HG03558 (cell line): ENCODE results near the gene SGMS2.

Experiments
- ATAC-seq: cut with Tn5 transposase; IDR thresholded peaks from one replicate; pipeline ENCODE4 v1.9.1; 2021; ENCODE audit warnings: moderate number of reproducible peaks; ENCODE audit not compliant: unreplicated experiment; ENCODE audit errors: extremely low read depth

Gene SGMS2

GRCh38 chr4:107862658-107863057, 37.9 kb downstream of the SGMS2 start:
- ATAC-seq, result no peak

DNA sequence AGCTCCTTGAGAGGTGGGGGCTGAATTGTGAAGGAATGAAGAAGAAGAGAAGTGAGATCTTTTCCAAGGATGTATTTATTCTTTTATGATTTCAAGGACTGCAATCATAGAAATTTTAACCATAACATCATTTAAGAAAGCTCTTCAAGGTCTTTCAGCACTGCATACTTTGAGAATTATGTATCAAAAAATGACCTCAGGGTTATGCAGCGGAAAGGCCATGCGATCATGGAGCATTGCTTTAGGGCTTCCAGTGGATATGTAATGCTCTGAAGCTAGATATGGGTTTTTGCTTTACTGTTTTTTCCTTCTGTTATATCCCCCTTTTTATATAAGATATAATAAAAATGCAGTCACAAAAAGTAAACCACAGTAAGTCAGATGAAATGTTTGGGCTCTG, 38.7 kb downstream of the SGMS2 start:
- no peak for ATAC-seq

- ATAC-seq, result no peak
These were observed 39.2 kb downstream of the SGMS2 start for GRCh38 chr4:107863850-107864371.

- no peak for ATAC-seq
These were observed 42.0 kb downstream of the SGMS2 start for GRCh38 chr4:107866726-107867125.

- no peak for ATAC-seq
These were observed 45.5 kb downstream of the SGMS2 start for GRCh38 chr4:107870236-107870635.

DNA sequence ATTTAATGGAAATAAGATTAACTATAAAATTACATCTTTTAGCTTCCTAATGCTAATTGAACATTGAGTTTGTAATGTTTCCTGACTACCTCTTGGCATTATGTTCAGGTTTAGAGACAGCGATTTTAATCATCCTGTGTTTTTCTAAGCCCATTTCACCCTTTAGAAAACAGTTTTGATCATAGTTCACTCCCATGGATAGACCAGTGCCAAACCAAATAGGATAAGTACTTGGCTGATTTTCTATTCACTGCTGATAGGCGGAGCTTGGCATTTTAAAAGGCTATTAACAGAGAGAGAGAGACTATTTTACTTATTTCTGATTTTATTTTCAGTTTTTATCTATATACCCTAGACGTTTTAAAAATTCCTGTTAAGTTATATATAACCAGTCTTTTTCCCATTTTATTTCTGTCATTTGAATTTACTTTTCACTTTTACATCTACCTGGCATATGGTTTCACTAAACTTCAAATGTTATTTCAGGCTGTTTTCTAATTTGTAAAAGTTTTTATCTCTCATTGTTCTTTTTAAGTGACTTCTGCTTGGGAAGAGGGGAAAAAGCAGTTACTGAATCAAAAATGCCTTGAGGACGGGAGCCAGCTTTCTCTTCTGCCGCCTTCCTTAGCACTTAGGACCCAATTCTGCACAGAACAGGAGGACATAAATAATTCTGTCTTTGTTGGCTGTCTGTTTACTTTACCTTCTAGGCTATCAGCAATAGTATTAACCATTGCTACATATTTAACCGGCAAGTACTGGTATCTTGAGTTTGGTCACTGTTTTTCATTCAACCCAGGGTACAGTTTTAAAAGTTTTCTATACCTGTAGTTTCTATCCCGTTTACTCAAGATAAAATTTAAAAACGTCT, 46.4 kb downstream of the SGMS2 start:
- ATAC-seq, result no peak

- ATAC-seq, result no peak
These were observed 49.3 kb downstream of the SGMS2 start for GRCh38 chr4:107874024-107874423.

GRCh38 chr4:107876099-107876498, 51.4 kb downstream of the SGMS2 start:
- no peak for ATAC-seq

- ATAC-seq, result no peak
These were observed 52.6 kb downstream of the SGMS2 start for GRCh38 chr4:107877361-107877760.

- no peak for ATAC-seq
These were observed 61.1 kb downstream of the SGMS2 start for GRCh38 chr4:107885865-107886264.

- ATAC-seq, result no peak
These were observed 63.5 kb downstream of the SGMS2 start for GRCh38 chr4:107888237-107888636.

GRCh38 chr4:107890779-107891178, 66.0 kb downstream of the SGMS2 start:
- ATAC-seq, result no peak

DNA sequence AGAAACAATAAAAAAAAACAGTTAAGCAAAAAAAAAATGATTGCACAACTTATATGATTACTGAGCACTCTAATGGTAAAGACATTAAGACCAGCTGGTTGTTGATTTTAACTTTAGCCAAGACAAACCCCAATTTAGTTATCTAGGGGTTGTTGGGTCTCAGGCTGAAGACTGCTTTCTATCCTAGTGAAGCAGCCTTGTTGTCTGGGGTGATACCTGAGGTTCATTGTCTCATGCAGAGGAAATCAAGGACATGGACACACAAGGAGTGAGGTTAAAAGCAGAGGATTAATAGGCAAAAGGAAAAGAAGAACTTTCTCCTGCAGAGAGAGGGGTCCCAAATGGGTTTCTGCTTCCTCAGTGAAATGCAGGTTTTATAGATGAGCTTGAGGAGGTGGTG, 66.6 kb downstream of the SGMS2 start:
- no peak for ATAC-seq

DNA sequence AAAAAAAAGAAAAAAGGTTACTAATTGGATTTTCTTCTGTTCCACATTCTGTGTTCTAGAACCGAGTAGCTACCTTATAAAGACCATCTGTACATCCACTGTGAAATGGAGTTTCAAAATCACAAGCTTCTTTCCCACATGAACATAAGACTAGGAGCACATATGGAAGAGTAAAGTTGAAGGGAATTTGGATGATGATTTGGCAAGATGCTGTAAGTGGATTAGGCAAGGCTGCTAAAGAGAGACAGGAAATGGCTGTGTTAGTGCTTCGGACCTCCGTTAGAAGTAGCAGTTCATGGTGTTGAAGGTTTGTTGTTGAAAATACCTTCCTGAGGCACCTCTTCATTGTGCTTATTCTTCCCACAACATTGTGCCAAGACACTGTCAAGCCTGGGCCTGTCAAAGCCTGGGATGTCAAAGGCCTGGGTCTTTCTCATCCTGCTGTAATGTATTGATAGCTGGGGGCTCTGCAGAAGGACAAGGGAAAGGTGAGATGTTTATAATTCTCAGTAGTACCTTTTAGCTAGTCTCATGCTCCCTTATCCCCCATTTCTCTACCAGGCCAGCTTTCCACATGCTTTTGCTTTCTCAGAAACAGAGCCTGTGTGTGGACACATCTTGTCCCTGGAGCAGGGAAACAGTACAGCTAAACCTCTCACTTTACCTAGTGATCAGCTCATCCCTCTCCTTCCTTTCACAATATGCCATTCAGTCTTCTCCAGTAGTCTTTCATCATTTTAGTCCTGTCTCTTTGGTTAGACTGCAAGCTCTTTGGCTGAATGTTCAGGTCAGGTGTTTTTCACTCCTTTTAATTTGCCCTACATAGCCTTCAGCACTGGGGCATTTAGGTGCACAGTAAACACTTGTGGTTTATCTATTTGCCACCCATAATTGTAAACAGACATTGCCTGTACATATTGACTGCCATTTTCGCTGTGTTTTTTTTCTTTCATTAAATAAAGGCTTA, 68.7 kb downstream of the SGMS2 start:
- ATAC-seq, result no peak

DNA sequence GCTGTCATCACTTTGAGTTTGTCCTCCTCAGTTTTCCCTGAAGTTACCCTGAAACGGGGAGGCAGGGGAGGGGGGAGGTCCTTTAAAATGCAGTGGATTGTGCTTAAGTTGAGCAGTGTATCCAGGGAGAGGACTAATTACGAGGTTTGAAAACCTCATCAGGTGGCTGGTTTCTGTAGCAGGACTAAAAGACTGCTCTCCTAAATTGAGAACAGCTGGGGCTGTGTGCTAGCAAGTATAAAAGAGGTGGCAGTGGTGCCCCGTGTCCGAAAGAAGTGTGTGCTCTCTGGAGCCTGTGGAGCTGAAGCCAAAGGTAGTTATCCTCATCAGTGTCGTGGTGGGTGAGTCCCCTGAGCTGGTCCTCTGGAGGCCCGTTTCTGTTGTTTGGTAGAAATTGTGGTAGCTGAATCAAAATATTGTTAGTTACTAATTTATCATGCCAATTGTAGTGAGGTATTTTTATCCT, 69.4 kb downstream of the SGMS2 start:
- no peak for ATAC-seq

DNA sequence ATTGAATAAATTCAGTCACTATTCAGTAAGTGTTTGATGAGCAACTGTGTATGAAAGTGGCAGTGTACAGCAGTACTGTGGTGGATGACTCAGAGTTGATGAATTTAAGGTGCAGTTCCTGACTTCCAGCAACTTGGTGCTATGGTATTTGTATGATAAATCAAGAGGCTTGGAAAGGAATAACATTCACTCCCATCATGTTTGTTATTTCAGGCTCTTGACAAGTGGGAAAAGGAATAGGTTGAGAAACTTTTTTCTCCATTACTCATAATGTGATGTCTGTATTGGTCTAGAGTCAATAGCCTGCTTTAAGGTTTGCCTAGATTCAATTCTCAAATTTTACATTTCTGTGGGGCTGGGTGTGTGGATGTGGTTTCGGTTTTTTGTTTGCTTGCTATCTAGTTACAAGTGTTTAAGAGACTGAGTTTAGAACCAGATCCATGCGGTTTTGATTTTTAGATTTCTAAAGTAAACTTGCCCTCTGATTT, 71.5 kb downstream of the SGMS2 start:
- no peak for ATAC-seq

DNA sequence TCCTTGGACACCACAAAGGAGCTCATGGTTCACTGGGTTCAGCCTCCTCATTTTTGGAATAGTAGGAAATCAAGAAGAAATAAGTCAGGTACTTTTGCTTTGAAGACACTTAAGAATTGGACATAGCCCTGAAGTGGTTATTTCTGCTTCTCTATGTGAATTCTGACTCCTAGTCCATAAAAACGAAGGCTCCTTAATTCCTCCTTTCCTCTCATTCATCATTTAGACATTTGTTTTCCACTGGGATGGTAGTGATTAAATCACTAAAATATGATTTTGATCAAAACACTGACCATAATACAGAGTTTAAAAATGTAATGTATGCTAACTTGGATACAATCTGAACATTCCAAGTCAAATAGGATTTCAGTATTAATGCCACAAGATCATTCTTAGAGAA, 71.9 kb downstream of the SGMS2 start:
- ATAC-seq, result no peak

DNA sequence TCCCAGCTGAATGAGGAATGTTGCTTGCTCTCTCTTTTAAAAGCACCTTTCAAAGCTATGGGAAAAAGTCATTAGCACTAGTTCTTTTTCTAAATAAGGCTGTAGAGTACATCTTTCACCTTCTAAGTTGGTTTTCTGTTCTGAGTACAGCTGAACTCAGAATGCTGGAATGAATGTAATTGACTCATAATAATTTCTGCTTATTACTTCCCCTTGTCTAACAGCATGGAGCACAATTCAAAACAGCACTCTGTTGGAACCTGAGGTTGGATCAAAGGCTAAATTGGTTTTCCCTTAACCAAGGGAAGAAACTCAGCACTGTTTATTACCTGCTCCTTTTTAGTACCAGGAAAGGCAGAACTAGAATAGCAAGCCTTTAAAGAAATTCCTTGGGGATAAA, 73.1 kb downstream of the SGMS2 start:
- no peak for ATAC-seq

GRCh38 chr4:107900067-107900466, 75.3 kb downstream of the SGMS2 start:
- no peak for ATAC-seq

- no peak for ATAC-seq
These were observed 75.8 kb downstream of the SGMS2 start for GRCh38 chr4:107900508-107900907.
